Panc1 (cell line): ENCODE measurements around the gene RIC3. TPM values are rescaled to one million over a fixed set of nuclear protein-coding genes. Genes with fewer than 3 reads are reported as not detected.

Experiments used
- ATAC-seq: fragments of 200-7000 bp; cut with Tn5 transposase; 2 replicates; pipeline ENCODE4 v1.9.1; 2020; ENCODE audit warnings: mild to moderate bottlenecking, moderate library complexity
- BruUV-seq: library from RNA; stranded (reverse); fragments of 400-500 nt; replicated peaks from 2 replicates; lab custom pipeline; 2021; lab: Mats Ljungman, UMichigan
- CTCF ChIA-PET: fragments of 300-600 bp; sonication (Branson Sonifier 250); formaldehyde crosslinking; loops from one replicate; lab custom pipeline; 2022; ENCODE audit warnings: antibody characterized with exemption; lab: Charles Lee
- POLR2A ChIA-PET: fragments of 300-600 bp; sonication (Branson Sonifier 250); formaldehyde crosslinking; loops from one replicate; lab custom pipeline; 2022; ENCODE audit warnings: antibody characterized with exemption; lab: Charles Lee
- DNase-seq: peaks from one replicate; pipeline ENCODE4 v3.0.0-alpha.2; 2010; ENCODE audit warnings: low read depth, low spot score
- H3K27ac ChIP-seq: 2 replicates; pipeline ENCODE4 v1.5.1; 2011; ENCODE audit warnings: mild to moderate bottlenecking, low read length, inconsistent platforms
- H3K27me3 ChIP-seq: fragments of 200-500 bp; sonication (Bioruptor generic); 2 replicates; pipeline ENCODE4 v1.6.0; 2014; ENCODE audit warnings: low read length, inconsistent platforms; ENCODE audit not compliant: control insufficient read depth, insufficient read depth
- H3K36me3 ChIP-seq: fragments of 200-500 bp; sonication (Bioruptor generic); 2 replicates; pipeline ENCODE4 v1.5.1; 2014; ENCODE audit warnings: inconsistent platforms, mild to moderate bottlenecking, low read length, moderate library complexity; ENCODE audit not compliant: control insufficient read depth, insufficient read depth
- H3K4me1 ChIP-seq: 2 replicates; pipeline ENCODE4 v1.5.1; 2011; ENCODE audit warnings: inconsistent platforms, mild to moderate bottlenecking, low read length, moderate library complexity; ENCODE audit not compliant: control insufficient read depth, insufficient read depth
- H3K4me3 ChIP-seq, 2 experiments: 2 replicates each; pipeline ENCODE4 v1.5.1; 2011 to 2012; ENCODE audit warnings: low read depth in 2 of 2, low read length in 2 of 2, mild to moderate bottlenecking in 2 of 2, inconsistent platforms in 1 of 2, moderate library complexity in 1 of 2
- H3K9me3 ChIP-seq: fragments of 200-500 bp; sonication (Bioruptor generic); 2 replicates; pipeline ENCODE4 v1.5.1; 2014; ENCODE audit warnings: low read depth, mild to moderate bottlenecking, inconsistent platforms, low read length, moderate library complexity; ENCODE audit not compliant: control insufficient read depth, insufficient read depth
- POLR2AphosphoS5 ChIP-seq: IDR thresholded peaks from 2 replicates; pipeline ENCODE4 v1.6.1; 2012; ENCODE audit warnings: mild to moderate bottlenecking, low read depth, low read length, moderate library complexity
- SIN3A ChIP-seq: IDR thresholded peaks from 2 replicates; pipeline ENCODE4 v1.6.1; 2012; ENCODE audit warnings: low read depth, mild to moderate bottlenecking, low read length, moderate library complexity, borderline replicate concordance; ENCODE audit not compliant: insufficient read depth
- TCF7L2 ChIP-seq: IDR thresholded peaks from 2 replicates; pipeline ENCODE4 v1.6.1; 2011; ENCODE audit warnings: mild to moderate bottlenecking, low read depth, low read length, inconsistent platforms
- in situ Hi-C: cut with HindIII; loops from 2 replicates; pipeline ENCODE4 v1.10.0; 2016; ENCODE audit warnings: low sequenced_read_pairs, low pct_unique_long_range_greater_than_20kb
- intact Hi-C: fragments of 100-400 bp; cut with micrococcal nuclease; formaldehyde crosslinking; loops from one replicate; pipeline ENCODE4 v1.10.0; 2022; ENCODE audit not compliant: unreplicated experiment
- total RNA-seq: library from RNA; stranded (reverse); gene quantifications from one replicate; pipeline ENCODE4 v1.2.1, GENCODE V29; 2021; ENCODE audit not compliant: unreplicated experiment
- TF ChIP-seq, protein P1 (sequence below), 2 experiments: IDR thresholded peaks; 2 replicates each; pipeline ENCODE4 v1.6.1; 2011 to 2012; ENCODE audit warnings: low read depth in 2 of 2, control low read depth in 1 of 2, low read length in 1 of 2, mild to moderate bottlenecking in 1 of 2, moderate library complexity in 1 of 2; ENCODE audit not compliant: insufficient read depth in 1 of 2
- TF ChIP-seq, protein P2 (sequence below): fragments of 450-650 bp; IDR thresholded peaks from 2 replicates; pipeline ENCODE4 v1.5.1; 2017; ENCODE audit warnings: mild to moderate bottlenecking

RIC3 gene
- total RNA-seq, 1 experiment from 2014 or later, result 4.2 TPM

DNA sequence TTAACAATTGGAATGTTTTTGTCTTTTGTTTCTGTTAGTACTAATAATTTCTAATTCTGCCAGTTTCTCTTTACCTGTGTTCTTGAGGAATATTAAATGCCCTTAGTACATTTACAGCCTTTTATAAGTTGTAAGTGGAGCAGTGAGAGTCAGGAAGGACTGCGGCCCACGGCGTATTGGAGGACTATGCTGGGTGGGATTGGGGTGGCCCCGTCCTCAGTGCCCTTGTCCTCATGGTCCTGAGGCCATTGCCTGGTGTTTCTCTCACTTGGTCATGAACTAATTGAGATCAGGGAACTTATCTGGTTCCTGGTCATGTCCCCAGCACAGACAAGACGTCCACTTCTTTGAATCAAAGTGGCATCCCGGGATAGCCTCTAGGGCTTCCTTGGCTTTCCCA is 84.5 kb downstream of the RIC3 start:
- POLR2A ChIA-PET, result no interaction called here
- Histone ChIP-seq H3K4me3 (no peak overlapping the region), H3K4me1 (no peaks in the 10 kb centered on the region; the same call in 1 of the 2 replicates), H3K27ac (no peak overlapping the region), H3K9me3 (no peaks in the 10 kb centered on the region), H3K27me3 (peaks cover 12% of the 10 kb centered on the region; the same call in 1 of the 2 replicates), H3K36me3 (no peaks in the 10 kb centered on the region)
- CTCF ChIA-PET, result no interaction called here
- no TSS peak for BruUV-seq
- TF ChIP-seq, protein P1, sequence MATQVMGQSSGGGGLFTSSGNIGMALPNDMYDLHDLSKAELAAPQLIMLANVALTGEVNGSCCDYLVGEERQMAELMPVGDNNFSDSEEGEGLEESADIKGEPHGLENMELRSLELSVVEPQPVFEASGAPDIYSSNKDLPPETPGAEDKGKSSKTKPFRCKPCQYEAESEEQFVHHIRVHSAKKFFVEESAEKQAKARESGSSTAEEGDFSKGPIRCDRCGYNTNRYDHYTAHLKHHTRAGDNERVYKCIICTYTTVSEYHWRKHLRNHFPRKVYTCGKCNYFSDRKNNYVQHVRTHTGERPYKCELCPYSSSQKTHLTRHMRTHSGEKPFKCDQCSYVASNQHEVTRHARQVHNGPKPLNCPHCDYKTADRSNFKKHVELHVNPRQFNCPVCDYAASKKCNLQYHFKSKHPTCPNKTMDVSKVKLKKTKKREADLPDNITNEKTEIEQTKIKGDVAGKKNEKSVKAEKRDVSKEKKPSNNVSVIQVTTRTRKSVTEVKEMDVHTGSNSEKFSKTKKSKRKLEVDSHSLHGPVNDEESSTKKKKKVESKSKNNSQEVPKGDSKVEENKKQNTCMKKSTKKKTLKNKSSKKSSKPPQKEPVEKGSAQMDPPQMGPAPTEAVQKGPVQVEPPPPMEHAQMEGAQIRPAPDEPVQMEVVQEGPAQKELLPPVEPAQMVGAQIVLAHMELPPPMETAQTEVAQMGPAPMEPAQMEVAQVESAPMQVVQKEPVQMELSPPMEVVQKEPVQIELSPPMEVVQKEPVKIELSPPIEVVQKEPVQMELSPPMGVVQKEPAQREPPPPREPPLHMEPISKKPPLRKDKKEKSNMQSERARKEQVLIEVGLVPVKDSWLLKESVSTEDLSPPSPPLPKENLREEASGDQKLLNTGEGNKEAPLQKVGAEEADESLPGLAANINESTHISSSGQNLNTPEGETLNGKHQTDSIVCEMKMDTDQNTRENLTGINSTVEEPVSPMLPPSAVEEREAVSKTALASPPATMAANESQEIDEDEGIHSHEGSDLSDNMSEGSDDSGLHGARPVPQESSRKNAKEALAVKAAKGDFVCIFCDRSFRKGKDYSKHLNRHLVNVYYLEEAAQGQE (IDR thresholded peaks at IDR 0.05; ENCODE audit: insufficient read depth in 1 of 2, low read depth in 2 of 2, low read length in 1 of 2), result no peak
- TF ChIP-seq SIN3A (no peak), TCF7L2 (no peak), POLR2AphosphoS5 (no peak)
- TF ChIP-seq, protein P2, sequence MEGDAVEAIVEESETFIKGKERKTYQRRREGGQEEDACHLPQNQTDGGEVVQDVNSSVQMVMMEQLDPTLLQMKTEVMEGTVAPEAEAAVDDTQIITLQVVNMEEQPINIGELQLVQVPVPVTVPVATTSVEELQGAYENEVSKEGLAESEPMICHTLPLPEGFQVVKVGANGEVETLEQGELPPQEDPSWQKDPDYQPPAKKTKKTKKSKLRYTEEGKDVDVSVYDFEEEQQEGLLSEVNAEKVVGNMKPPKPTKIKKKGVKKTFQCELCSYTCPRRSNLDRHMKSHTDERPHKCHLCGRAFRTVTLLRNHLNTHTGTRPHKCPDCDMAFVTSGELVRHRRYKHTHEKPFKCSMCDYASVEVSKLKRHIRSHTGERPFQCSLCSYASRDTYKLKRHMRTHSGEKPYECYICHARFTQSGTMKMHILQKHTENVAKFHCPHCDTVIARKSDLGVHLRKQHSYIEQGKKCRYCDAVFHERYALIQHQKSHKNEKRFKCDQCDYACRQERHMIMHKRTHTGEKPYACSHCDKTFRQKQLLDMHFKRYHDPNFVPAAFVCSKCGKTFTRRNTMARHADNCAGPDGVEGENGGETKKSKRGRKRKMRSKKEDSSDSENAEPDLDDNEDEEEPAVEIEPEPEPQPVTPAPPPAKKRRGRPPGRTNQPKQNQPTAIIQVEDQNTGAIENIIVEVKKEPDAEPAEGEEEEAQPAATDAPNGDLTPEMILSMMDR, result no peak
- in situ Hi-C loops (no loop called here), intact Hi-C loops (no loop called here)
- DNase-seq (no peak), ATAC-seq (no peak)

DNA sequence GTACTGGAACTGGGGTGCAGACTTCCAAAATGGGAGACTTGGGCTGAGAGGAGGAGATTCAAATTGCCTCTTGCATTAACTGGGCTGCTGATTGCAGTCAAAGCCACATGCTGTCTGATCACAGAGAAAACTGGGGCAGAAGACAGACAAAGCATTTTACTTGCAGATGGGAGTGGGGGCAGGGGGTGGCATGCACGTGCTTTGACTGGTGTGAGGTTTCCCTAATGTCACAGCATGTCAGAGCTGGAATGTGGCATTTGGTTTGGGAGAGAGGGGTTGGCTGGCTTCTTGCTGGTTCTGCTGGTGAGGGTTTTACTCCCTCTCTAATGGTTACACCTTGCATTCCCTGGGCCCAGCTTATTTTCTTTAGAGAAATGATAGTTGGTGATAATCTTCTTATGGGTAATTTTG is 84.9 kb downstream of the RIC3 start:
- TF ChIP-seq, protein P2, result no peak
- TF ChIP-seq POLR2AphosphoS5, result no peak
- TF ChIP-seq SIN3A, result no peak
- TF ChIP-seq, protein P1 (IDR thresholded peaks at IDR 0.05; ENCODE audit: insufficient read depth in 1 of 2, low read depth in 2 of 2, low read length in 1 of 2), result no peak
- no peak for TF ChIP-seq TCF7L2
- no TSS peak for BruUV-seq
- ChIA-PET POLR2A (no interaction called here), CTCF (no interaction called here)
- H3K9me3 ChIP-seq, result no peaks in the 10 kb centered on the region
- no peak overlapping the region for H3K4me3 ChIP-seq
- peaks cover 14% of the 10 kb centered on the region; the same call in 1 of the 2 replicates for H3K27me3 ChIP-seq
- H3K27ac ChIP-seq, result no peak overlapping the region
- in situ Hi-C loops (no loop called here), intact Hi-C loops (no loop called here)
- no peak for DNase-seq
- no peaks in the 10 kb centered on the region; the same call in 1 of the 2 replicates for H3K4me1 ChIP-seq
- ATAC-seq, result no peak
- H3K36me3 ChIP-seq, result no peaks in the 10 kb centered on the region
